ENCODE data around the gene USP40. TPM values are rescaled to one million over a fixed set of nuclear protein-coding genes. Genes with fewer than 3 reads are reported as not detected.
"Not testable (repeated sequence)": the region's sequence is repeated elsewhere in the genome, so short reads cannot be mapped to it uniquely, and the experiment has no call there.

The USP40 gene
- total and polyA plus RNA-seq, 10 of the 15 experiments (the other 5 are each of a cell fraction or from before 2014, with no cell fraction given): 3.4 to 20.8 (median 15.2) TPM

DNA sequence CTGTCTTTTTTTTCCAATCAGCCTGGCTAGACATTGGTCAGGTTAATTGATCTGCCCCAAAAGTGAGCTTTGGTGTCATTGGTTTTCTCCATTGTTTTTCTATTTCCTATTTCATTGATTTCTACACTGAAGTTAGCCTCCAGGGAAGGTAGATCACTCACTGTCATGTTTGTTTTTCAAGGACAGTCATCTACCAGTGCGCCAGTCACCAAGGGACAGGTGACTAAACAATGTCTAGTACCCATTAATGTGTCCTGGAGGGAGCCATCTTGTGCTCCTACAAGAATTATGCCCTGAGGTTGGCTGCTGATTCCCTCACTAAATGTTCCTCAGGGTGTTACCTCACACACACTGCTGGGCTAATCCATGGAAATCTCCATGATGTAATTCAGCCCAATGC, 17.6 kb upstream of the USP40 start:
- ATAC-seq (no peak), FAIRE-seq (no peak), DNase-seq (ENCODE audit: low read depth, low spot score) (no peak)
- 50% methylated on average over 1 of the region's 1 CpG for WGBS (ENCODE audit: insufficient coverage, insufficient replicate concordance, low lambda C conversion rate, missing lambda C conversion rate)
- ChIA-PET CTCF (no interaction called here), POLR2A (no interaction called here), RAD21 (ENCODE audit: unreplicated experiment) (no interaction called here), SMC1A (ENCODE audit: uncharacterized antibody, unreplicated experiment) (no interaction called here)
- Histone ChIP-seq H3K4me1 (ENCODE audit: control insufficient read depth, insufficient read depth, low read length) (peaks cover 7% of the 10 kb centered on the region; the same call in 1 of the 2 replicates), H3K9me3 (replicated peaks; ENCODE audit: control insufficient read depth, insufficient read depth, low read length) (no peaks in the 10 kb centered on the region), H3K36me3 (ENCODE audit: control insufficient read depth in 2 of 2, insufficient read depth in 2 of 2, low read length in 1 of 2) (no peaks in the 10 kb centered on the region), H3K27ac (ENCODE audit: control insufficient read depth, insufficient read depth) (no peak overlapping the region), H3K4me3 (no peak overlapping the region), H3K4me2 (ENCODE audit: control insufficient read depth, insufficient read depth) (no peak overlapping the region), H3K9ac (ENCODE audit: control insufficient read depth, insufficient read depth, low read length) (no peak overlapping the region), H3K27me3 (replicated peaks in 1 of 2; ENCODE audit: control insufficient read depth in 2 of 2, insufficient read depth in 2 of 2, low read length in 1 of 2) (no peaks in the 10 kb centered on the region), H2AFZ (ENCODE audit: control insufficient read depth, low read depth, low read length) (no peak overlapping the region), H3K79me2 (ENCODE audit: control insufficient read depth, insufficient read depth, low read length) (no peaks in the 10 kb centered on the region), H4K20me1 (ENCODE audit: control insufficient read depth, insufficient read depth) (no peaks in the 10 kb centered on the region)
- no peak for TF ChIP-seq ZNF622 (IDR thresholded peaks at IDR 0.05)
- TF ChIP-seq SREBF1 (IDR thresholded peaks at IDR 0.05; ENCODE audit: low read length): no peak
- no peak for TF ChIP-seq ATF3 (IDR thresholded peaks at IDR 0.05; ENCODE audit: borderline replicate concordance, extremely low read depth, low read depth, low read length)
- TF ChIP-seq RCOR1 (conservative IDR thresholded peaks at IDR 0.05; ENCODE audit: low read depth, low read length): no peak
- TF ChIP-seq NRF1 (conservative IDR thresholded peaks at IDR 0.05; ENCODE audit: low read depth, low read length): no peak
- TF ChIP-seq SMAD1 (IDR thresholded peaks at IDR 0.05; ENCODE audit: low read depth, partially characterized antibody): no peak
- no peak for TF ChIP-seq ASH2L (IDR thresholded peaks at IDR 0.05; ENCODE audit: borderline replicate concordance, low read depth)
- TF ChIP-seq CHD2 (IDR thresholded peaks at IDR 0.05; ENCODE audit: borderline replicate concordance, low read depth, low read length): no peak
- no peak for TF ChIP-seq RELA (IDR thresholded peaks at IDR 0.05; ENCODE audit: borderline replicate concordance, partially characterized antibody)
- TF ChIP-seq FOXK2 (IDR thresholded peaks at IDR 0.05): no peak
- TF ChIP-seq STAT1 (conservative IDR thresholded peaks at IDR 0.05): no peak
- TF ChIP-seq RB1 (IDR thresholded peaks at IDR 0.05; ENCODE audit: borderline replicate concordance): no peak
- TF ChIP-seq FOXM1 (IDR thresholded peaks at IDR 0.05; ENCODE audit: low read depth, low read length): no peak
- in situ Hi-C loops (cut with MboI): no loop called here
- no TSS peak for BruUV-seq (replicated peaks)
- intact Hi-C loops (cut with micrococcal nuclease; ENCODE audit: unreplicated experiment): no loop called here

GRCh38 chr2:233583217-233583965, 16.8 kb upstream of the USP40 start:
- SMC1A ChIA-PET (ENCODE audit: uncharacterized antibody, unreplicated experiment); H3K36me3 ChIP-seq (ENCODE audit: control insufficient read depth in 2 of 2, insufficient read depth in 2 of 2, low read length in 1 of 2); H3K9ac ChIP-seq (ENCODE audit: control insufficient read depth, insufficient read depth, low read length); H3K79me2 ChIP-seq (ENCODE audit: control insufficient read depth, insufficient read depth, low read length); in situ Hi-C loops (cut with MboI); BruUV-seq (replicated peaks); H3K4me3 ChIP-seq; H3K9me3 ChIP-seq (replicated peaks; ENCODE audit: control insufficient read depth, insufficient read depth, low read length); H3K27me3 ChIP-seq (replicated peaks in 1 of 2; ENCODE audit: control insufficient read depth in 2 of 2, insufficient read depth in 2 of 2, low read length in 1 of 2); RAD21 ChIA-PET (ENCODE audit: unreplicated experiment); H3K4me1 ChIP-seq (ENCODE audit: control insufficient read depth, insufficient read depth, low read length); DNase-seq (ENCODE audit: low read depth, low spot score); intact Hi-C loops (cut with micrococcal nuclease; ENCODE audit: unreplicated experiment); FAIRE-seq; H3K27ac ChIP-seq (ENCODE audit: control insufficient read depth, insufficient read depth); POLR2A ChIA-PET; H4K20me1 ChIP-seq (ENCODE audit: control insufficient read depth, insufficient read depth); H3K4me2 ChIP-seq (ENCODE audit: control insufficient read depth, insufficient read depth); ATAC-seq; H2AFZ ChIP-seq (ENCODE audit: control insufficient read depth, low read depth, low read length); CTCF ChIA-PET: not testable (repeated sequence)
- WGBS (ENCODE audit: insufficient coverage, insufficient replicate concordance, low lambda C conversion rate, missing lambda C conversion rate): 77% methylated on average over 29 of the region's 35 CpGs

Measured in GM12878 (cell line).